Large intestine (tissue), 3 donors: ENCODE results near the gene PCDHGB6. TPM values are rescaled to one million over a fixed set of nuclear protein-coding genes. Genes with fewer than 3 reads are reported as not detected.
"Not testable (repeated sequence)": the region's sequence is repeated elsewhere in the genome, so short reads cannot be mapped to it uniquely, and the experiment has no call there.

Experiments
- DNase-seq, 2 donors: peaks; one replicate each; pipeline versions ENCODE4 v3.0.0 to v3.0.0-alpha.2; 2013
- H3K27ac ChIP-seq: one replicate; pipeline ENCODE4 v1.5.1; 2013; ENCODE audit warnings: low read length
- H3K27me3 ChIP-seq: 2 replicates; pipeline ENCODE4 v1.6.1; 2013; ENCODE audit warnings: low read length; ENCODE audit not compliant: control insufficient read depth, insufficient read depth
- H3K36me3 ChIP-seq: 2 replicates; pipeline ENCODE4 v1.6.1; 2013; ENCODE audit warnings: low read length; ENCODE audit not compliant: control insufficient read depth, insufficient read depth
- H3K4me1 ChIP-seq: one replicate; pipeline ENCODE4 v1.6.1; 2013; ENCODE audit warnings: low read length; ENCODE audit not compliant: control insufficient read depth, insufficient read depth
- H3K4me3 ChIP-seq: one replicate; pipeline ENCODE4 v1.5.1; 2013; ENCODE audit warnings: low read length
- H3K9me3 ChIP-seq: one replicate; pipeline ENCODE4 v1.6.1; 2013; ENCODE audit warnings: mild to moderate bottlenecking, low read depth, low read length, moderate library complexity; ENCODE audit not compliant: control insufficient read depth
- WGBS: methylation state at CpG from one replicate; pipeline ENCODE4 v1.1.5; 2013; ENCODE audit warnings: low lambda C conversion rate; ENCODE audit not compliant: insufficient coverage; 5-methylcytosine and 5-hydroxymethylcytosine counted together
- polyA plus RNA-seq: library from polyadenylated mRNA; unstranded; fragments of 120-200 nt; gene quantifications from one replicate; pipeline ENCODE4 v1.2.1, GENCODE V29; 2013

Gene PCDHGB6
- polyA plus RNA-seq, 1 donor: 2.9 TPM

DNA sequence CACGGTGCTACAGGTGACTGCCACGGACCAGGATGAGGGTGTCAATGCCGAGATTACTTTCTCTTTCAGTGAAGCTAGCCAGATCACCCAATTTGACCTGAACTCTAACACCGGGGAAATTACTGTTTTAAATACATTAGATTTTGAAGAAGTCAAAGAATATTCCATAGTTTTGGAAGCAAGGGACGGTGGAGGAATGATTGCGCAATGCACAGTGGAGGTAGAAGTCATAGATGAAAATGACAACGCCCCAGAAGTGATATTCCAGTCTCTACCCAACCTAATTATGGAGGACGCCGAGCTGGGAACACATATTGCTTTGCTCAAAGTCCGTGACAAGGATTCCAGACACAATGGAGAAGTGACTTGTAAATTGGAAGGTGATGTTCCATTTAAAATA lies 19.2 kb upstream of the PCDHGB6 start:
- DNase-seq: no peak
- 42% methylated on average over 3 of the region's 10 CpGs for WGBS
- Histone ChIP-seq H3K9me3 (peaks cover 48% of the 10 kb centered on the region), H3K4me3 (no peak overlapping the region), H3K4me1 (no peaks in the 10 kb centered on the region), H3K27ac (no peak overlapping the region), H3K36me3 (no peaks in the 10 kb centered on the region), H3K27me3 (peaks cover 42% of the 10 kb centered on the region)

- H3K4me1 ChIP-seq: no peaks in the 10 kb centered on the region
Observed at GRCh38 chr5:141389153-141390042, 18.4 kb upstream of the PCDHGB6 start.

DNA sequence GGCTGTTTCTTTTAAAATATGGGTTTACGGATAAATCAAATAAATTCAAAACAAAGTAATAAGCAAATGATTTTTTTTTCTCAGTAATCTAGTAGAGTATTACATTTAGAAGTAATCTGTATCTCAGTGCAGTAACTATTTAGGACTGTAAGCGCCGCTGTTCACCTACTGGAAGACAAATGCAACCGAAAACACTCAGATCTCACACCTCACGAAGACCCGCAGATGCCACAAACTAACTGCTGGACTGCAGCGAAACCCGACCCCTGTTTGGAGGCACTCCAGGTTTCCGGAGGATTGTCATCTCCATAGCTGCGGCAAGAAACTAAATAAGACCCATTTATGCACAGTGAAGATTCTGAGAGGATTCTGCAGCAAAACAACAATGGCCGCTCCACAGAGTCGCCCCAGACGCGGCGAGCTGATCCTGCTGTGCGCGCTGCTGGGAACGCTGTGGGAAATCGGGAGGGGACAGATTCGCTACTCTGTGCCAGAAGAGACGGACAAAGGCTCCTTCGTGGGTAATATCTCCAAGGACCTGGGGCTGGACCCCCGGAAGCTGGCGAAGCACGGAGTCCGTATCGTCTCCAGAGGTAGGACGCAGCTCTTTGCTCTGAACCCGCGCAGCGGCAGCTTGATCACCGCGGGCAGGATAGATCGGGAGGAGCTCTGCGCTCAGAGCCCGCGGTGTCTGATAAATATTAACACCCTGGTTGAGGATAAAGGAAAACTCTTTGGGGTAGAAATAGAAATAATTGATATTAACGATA lies 15.2 kb upstream of the PCDHGB6 start, which contains the start of gene PCDHGA8:
PCDHGA8 (plus strand) TSS at position 205 of the 770 bp plus-strand sequence; CDS start at position 386, 181 bp downstream.
- Histone ChIP-seq H3K4me3 (no peak within 1 kb of the TSS), H3K4me1 (no peaks in the 10 kb centered on the region), H3K36me3 (no peaks in the 10 kb centered on the region), H3K9me3 (peaks cover 56% of the 10 kb centered on the region), H3K27ac (no peak within 1 kb of the TSS), H3K27me3 (peaks cover 41% of the 10 kb centered on the region)
- 36% methylated on average over 2 of the region's 38 CpGs for WGBS
- DNase-seq: no peak

More at GRCh38 chr5:141389153-141390042, 18.4 kb upstream of the PCDHGB6 start:
- no CpG with 5 or more reads among the region's 77 CpGs for WGBS
- H3K27me3 ChIP-seq: peaks cover 43% of the 10 kb centered on the region
- H3K36me3 ChIP-seq: no peaks in the 10 kb centered on the region
- no peak overlapping the region for H3K4me3 ChIP-seq
- H3K9me3 ChIP-seq: peaks cover 52% of the 10 kb centered on the region
- no peak overlapping the region for H3K27ac ChIP-seq
- DNase-seq: no peak

GRCh38 chr5:141393267-141393666 lies 14.6 kb upstream of the PCDHGB6 start:
- Histone ChIP-seq H3K4me1 (no peaks in the 10 kb centered on the region), H3K27ac (no peak overlapping the region), H3K4me3 (no peak overlapping the region), H3K9me3 (peaks cover 56% of the 10 kb centered on the region), H3K27me3 (peaks cover 41% of the 10 kb centered on the region), H3K36me3 (no peaks in the 10 kb centered on the region)
- no peak for DNase-seq
- 31% methylated on average over 3 of the region's 21 CpGs for WGBS

DNA sequence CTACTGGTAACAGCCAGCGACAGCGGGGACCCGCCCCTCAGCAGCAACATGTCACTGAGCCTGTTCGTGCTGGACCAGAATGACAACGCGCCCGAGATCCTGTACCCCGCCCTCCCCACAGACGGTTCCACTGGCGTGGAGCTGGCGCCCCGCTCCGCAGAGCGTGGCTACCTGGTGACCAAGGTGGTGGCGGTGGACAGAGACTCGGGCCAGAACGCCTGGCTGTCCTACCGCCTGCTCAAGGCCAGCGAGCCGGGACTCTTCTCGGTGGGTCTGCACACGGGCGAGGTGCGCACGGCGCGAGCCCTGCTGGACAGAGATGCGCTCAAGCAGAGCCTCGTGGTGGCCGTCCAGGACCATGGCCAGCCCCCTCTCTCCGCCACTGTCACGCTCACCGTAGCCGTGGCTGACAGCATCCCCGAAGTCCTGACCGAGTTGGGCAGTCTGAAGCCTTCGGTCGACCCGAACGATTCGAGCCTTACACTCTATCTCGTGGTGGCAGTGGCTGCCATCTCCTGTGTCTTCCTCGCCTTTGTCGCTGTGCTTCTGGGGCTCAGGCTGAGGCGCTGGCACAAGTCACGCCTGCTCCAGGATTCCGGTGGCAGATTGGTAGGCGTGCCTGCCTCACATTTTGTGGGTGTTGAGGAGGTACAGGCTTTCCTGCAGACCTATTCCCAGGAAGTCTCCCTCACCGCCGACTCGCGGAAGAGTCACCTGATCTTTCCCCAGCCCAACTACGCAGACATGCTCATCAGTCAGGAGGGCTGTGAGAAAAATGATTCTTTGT lies 13.2 kb upstream of the PCDHGB6 start:
- not testable (repeated sequence) for H3K4me3 ChIP-seq, H3K4me1 ChIP-seq, H3K36me3 ChIP-seq, DNase-seq, H3K27ac ChIP-seq
- H3K27me3 ChIP-seq: peaks cover 42% of the 10 kb centered on the region
- peaks cover 58% of the 10 kb centered on the region for H3K9me3 ChIP-seq
- WGBS: no CpG with 5 or more reads among the region's 53 CpGs

GRCh38 chr5:141397756-141398551 lies 9.9 kb upstream of the PCDHGB6 start, which contains the start of gene PCDHGB5:
Gene PCDHGB5, plus strand, starts transcription at chr5:141397947. Its CDS starts 181 bp downstream, at chr5:141398128.
- peak in 1 of 2 donors; percentile 32 for DNase-seq
- not testable (repeated sequence) for H3K27ac ChIP-seq, H3K4me1 ChIP-seq, H3K36me3 ChIP-seq
- H3K4me3 ChIP-seq: peak within 1 kb of the TSS; percentile 26
- peaks cover 53% of the 10 kb centered on the region for H3K9me3 ChIP-seq
- WGBS: no CpG with 5 or more reads among the region's 43 CpGs
- peaks cover 47% of the 10 kb centered on the region for H3K27me3 ChIP-seq

- Histone ChIP-seq H3K4me3 (no peak overlapping the region), H3K27me3 (peaks cover 47% of the 10 kb centered on the region), H3K36me3 (no peaks in the 10 kb centered on the region), H3K27ac (no peak overlapping the region), H3K4me1 (no peaks in the 10 kb centered on the region), H3K9me3 (peaks cover 52% of the 10 kb centered on the region)
- no CpG with 5 or more reads among the region's 15 CpGs for WGBS
- DNase-seq: no peak
Observed at GRCh38 chr5:141398608-141399007, 9.2 kb upstream of the PCDHGB6 start.

DNA sequence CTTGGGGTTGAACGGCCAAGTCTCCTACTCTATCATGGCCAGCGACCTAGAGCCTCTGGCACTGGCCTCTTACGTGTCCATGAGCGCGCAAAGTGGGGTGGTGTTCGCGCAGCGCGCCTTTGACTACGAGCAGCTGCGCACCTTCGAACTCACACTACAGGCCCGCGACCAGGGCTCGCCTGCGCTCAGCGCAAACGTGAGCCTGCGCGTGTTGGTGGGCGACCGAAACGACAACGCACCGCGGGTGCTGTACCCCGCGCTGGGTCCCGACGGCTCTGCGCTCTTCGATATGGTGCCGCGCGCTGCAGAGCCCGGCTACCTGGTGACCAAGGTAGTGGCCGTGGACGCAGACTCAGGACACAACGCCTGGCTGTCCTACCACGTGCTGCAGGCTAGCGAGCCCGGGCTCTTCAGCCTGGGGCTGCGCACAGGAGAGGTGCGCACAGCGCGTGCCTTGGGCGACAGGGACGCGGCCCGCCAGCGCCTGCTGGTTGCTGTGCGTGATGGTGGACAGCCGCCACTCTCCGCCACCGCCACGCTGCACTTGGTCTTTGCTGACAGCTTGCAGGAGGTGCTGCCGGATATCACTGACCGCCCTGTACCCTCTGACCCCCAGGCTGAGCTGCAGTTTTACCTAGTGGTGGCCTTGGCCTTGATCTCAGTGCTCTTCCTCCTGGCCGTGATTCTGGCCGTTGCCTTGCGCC lies 8.1 kb upstream of the PCDHGB6 start:
- H3K9me3 ChIP-seq: peaks cover 46% of the 10 kb centered on the region
- H3K36me3 ChIP-seq: no peaks in the 10 kb centered on the region
- H3K4me3 ChIP-seq: no peak overlapping the region
- DNase-seq: no peak
- H3K4me1 ChIP-seq: no peaks in the 10 kb centered on the region
- no peak overlapping the region for H3K27ac ChIP-seq
- H3K27me3 ChIP-seq: peaks cover 49% of the 10 kb centered on the region
- WGBS: no CpG with 5 or more reads among the region's 61 CpGs

- Histone ChIP-seq H3K4me3 (no peak within 1 kb of the TSS), H3K4me1 (no peaks in the 10 kb centered on the region), H3K36me3 (no peaks in the 10 kb centered on the region), H3K27me3 (peaks cover 53% of the 10 kb centered on the region), H3K27ac (no peak within 1 kb of the TSS), H3K9me3 (peaks cover 41% of the 10 kb centered on the region)
- no peak for DNase-seq
- no CpG with 5 or more reads among the region's 27 CpGs for WGBS
Observed at GRCh38 chr5:141402553-141403243, 5.1 kb upstream of the PCDHGB6 start, which contains the start of gene PCDHGA9. Gene PCDHGA9, plus strand, starts transcription at chr5:141402778. Its CDS starts 175 bp downstream, at chr5:141402953.
